CD4-positive, alpha-beta T cell treated with Interleukin-4 for 4 hours (primary cell): ENCODE measurements around the gene MAPRE3.

Source experiments
- DNase-seq: peaks from one replicate; pipeline ENCODE4 v3.0.0-alpha.2; 2020

Gene MAPRE3

DNA sequence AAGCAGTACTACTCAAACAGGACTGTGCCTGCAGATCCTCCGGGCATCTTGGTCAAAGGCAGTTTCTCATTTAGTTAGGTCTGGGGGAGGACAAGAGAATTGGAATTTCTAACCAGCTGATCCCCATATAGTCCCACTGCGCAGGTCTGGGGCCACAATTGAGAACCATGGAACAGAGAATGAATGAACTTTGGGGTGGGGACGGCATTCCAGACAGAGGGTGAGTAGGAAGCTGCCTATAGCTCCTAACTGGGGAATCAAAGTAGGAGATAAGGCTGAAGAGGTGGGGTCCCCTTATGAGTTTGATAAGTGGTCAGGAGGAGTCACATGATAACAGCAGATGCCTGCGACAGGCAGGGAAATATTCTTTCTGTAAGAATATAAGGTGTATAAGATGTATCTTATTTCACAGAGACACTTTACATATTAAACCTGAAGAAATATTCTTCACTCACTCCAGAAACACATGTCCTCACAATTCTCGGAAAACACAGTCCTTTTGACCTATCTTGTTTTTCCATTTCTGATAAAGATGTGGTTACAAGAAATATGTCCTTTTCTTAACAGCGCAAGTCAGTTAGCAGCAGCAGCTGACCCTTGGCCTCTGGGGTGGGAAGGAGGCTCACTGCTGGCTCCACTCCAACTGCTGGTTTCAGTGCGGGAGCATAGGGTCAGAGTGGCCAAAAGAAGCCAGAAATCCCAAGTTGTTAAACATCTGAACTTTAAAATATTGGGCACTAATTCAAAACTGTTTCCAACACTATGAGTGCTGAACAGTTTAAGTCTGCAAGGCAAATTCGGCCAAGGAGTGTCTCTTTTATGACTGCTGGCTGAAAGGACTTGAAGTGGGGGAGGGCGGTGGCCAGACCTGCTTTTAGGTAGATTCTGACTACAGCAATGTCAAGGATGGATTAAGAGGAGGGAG lies 49.8 kb downstream of the MAPRE3 start:
- no peak for DNase-seq

DNA sequence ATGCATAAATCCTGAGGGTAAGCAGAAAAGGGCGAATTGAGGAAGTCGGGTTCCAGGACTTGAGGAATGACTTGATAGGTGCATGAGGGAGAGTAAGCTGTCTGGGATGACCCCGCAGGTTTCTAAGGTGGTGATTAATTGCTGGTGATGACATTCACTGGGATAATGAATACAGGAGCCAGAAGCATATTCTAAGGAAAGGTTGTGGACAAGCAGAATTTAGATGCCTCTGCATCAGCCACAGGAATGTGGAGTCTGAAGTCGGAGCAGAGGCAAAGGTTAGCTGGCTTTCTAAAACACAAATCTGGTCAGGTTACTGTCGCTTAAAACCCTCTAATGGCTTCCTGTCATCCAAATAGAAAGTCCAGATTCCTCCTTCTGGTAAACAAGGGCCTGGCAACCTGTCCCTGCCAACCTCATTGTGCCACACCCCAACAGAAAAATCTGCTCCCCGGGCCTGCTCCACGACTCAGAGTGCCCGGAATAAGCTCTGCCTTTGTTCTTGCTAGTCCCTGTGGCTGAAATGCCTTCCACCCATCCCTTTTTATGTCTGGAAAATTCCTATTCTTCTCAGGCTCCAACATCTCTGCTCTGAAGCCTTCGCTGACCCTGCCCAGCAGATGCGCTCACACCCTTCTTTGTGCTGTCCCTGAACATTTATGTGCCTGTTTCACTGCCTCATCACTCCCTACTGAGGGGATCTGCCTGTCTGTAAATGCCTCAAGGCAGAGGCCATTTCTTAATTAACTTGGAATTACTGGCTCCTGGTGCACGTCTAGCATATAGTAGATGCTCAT lies 51.0 kb downstream of the MAPRE3 start:
- no peak for DNase-seq

DNA sequence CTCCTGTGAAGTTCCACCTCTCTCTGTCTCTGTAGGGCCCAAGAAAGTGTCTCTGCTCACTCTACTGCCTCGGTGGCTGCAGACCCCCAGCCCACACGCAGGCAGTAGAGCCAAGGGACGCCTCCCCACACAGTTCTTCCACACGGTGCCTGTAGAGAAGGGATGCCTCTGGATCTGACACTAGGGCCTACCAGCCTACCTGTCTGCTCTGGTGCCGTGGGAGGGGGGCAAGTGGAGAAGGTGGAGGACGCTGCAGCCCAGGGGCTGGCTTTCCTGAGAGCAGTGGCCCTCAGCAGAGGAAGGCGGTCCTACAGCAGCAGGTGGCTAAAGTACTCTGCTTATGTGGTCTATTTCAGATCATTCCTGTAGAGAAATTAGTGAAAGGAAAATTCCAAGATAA lies 53.3 kb downstream of the MAPRE3 start:
- DNase-seq = no peak

DNA sequence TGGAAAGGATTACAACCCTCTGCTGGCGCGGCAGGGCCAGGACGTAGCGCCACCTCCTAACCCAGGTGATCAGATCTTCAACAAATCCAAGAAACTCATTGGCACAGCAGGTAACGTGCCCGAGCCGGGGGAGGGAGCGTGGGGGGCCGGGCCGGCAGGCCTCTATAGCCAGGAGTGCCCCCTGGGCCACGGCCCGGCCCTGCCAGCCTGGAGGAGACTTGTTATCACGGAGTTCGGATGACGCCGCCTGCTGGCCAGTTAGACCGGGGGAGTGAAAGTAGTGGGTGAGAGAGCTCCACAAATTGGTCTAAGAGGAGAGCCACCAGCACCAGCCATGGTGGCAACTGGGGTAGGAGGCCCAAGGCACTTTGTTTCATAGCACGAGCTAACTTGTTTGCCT lies 53.8 kb downstream of the MAPRE3 start:
- no peak for DNase-seq

DNA sequence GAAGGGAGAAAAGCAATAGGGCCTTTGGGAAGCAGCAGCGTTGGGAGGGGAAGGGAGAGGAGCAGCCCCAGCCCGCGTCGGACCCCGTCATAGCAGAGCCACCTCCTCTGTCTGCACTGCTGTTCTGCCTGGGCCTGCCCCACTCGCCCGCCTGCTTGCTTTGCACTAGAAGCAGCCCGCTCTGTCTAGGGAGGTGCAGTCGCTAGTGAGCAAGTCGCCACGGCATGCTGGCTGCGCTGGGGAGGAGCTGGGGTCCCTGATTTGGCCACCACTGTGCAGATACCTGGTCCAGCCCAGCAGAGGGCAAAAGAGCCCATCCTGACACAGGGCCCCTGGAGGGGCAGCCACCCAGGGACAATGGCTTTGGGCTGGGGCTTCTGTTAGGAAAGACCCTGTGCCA lies 54.4 kb downstream of the MAPRE3 start:
- no peak for DNase-seq

DNA sequence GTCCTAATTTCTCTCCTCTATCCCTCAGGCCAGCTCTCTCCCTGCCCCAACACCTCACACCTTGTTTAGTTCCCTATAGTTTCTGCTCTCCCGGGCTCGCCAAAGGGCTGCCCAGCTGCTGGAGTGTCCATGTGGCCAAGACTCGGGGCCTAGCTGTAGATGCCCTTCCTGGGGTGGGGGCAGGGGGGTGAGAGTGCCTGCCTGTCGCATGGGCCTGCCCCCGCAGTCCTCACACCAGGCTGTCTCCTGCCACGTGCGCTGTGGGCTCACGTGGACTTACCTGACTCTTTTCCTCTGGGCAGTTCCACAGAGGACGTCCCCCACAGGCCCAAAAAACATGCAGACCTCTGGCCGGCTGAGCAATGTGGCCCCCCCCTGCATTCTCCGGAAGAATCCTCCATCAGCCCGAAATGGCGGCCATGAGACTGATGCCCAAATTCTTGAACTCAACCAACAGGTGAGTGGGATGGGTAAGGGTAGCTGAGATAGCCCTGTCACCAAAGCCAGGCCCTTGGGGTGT lies 54.9 kb downstream of the MAPRE3 start:
- DNase-seq = no peak

DNA sequence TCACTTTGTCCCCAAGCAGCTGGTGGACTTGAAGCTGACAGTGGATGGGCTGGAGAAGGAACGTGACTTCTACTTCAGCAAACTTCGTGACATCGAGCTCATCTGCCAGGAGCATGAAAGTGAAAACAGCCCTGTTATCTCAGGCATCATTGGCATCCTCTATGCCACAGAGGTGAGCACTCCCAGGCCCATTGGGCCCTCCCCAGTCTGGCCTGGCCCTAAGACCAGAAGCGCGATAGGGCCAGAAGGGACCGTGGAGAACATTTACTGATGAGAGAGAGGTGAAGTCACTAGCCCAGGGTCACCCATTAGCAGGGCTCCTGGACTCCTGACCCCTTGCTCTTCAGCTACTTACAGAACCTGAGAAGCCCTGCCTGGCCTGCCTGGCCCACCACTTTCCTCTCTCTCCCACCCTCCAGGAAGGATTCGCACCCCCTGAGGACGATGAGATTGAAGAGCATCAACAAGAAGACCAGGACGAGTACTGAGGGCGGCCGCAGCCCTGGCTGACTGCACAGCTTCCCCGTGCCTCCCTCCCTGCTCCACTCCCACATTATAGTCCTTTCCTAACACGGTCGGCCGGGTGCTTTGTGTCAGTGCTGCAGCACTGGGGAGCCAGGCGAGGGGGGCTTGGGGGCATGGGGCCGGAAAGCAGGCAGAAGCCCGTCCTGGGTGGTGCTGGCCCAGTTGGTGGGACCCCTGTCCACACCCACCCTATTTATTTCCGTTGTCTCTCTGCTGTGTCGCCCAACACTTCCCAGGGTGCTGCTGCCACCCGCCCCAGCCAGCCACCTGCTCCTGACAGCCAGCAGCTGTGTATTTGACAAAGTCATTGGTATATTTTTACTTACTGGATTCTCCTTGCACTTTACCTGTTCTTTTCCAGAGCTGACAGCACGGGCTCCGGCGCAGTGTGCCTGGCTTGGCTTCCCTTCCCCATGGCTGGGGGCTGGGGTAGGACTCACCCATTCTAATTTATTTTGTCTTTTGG lies 55.7 kb downstream of the MAPRE3 start:
- no peak for DNase-seq

DNA sequence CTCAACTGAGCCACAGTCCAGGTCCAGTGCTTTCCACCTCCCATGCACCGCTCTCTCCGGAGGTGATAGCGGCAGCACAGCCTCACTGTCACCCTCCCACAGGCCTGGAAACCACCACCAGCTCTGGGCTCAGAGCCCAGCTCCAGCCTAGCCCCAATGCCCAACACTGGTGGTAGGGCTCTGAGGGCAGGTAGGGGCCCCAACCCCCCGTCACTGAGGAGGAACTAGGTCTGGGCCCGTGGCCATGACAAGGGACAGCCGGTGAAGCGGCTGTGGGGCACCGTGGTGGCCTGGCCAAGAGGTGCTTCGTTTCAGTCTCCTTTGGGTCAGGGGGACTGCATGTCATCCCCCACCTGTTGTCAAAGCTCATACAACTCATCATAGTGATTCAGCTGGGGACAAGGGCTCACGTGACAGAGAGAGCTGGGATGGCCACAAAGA lies 56.8 kb downstream of the MAPRE3 start:
- no peak for DNase-seq

DNA sequence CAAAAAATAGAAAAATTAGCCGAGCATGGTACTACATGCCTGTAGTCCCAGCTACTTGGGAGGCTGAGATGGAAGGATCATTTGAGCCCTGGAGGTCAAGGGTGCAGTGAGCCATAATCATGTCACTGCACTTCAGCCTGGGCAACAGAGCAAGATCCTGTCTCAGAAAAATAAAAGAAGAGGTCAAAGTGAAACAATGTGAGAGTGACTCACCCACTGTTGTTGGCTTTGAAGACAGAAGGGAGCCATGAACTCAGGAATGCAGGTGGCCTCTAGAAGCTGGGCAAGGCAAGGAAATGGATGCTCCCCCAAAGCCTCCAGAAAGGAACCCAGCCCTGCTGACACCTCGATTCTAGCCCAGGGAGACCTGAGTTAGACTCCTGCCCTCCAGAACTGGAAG lies 58.6 kb downstream of the MAPRE3 start:
- no peak for DNase-seq

DNA sequence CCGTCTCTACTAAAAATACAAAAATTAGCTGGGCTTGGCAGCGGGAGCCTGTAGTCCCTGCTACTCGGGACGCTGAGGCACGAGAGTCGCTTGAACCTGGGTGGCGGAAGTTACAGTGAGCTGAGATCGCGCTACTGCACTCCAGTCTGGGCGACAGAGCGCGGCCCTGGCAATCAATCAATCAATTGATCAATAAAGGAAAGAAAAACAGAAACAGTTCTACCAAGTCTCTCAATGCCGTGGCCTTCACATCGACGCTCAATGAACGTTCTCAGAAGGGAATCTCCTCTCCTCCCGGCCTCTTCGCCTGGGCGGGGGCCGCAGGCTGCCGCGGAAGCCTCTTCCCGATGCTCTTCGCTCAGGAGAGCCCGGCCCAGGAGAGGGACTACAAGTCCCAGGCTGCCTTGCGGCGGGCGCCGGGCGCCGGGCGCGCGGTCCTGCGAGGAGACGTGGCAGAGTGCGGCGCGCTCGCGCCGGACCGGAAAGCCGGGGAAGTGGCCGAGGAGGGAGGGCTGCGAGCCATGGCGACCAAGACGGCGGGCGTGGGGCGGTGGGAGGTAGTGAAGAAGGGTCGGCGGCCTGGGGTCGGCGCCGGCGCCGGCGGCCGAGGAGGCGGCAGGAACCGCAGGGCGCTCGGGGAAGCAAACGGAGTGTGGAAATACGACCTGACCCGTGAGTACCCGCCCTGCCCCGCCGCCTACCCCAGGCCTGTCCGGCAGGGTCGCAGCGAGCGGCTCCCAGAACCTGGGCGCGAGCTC lies 62.2 kb downstream of the MAPRE3 start, which contains the start of gene TMEM214:
TSS of gene TMEM214 (plus strand) at position 471 of the 758 bp plus-strand sequence. CDS start at position 522, 51 bp downstream.
- peak; percentile 78 for DNase-seq

DNA sequence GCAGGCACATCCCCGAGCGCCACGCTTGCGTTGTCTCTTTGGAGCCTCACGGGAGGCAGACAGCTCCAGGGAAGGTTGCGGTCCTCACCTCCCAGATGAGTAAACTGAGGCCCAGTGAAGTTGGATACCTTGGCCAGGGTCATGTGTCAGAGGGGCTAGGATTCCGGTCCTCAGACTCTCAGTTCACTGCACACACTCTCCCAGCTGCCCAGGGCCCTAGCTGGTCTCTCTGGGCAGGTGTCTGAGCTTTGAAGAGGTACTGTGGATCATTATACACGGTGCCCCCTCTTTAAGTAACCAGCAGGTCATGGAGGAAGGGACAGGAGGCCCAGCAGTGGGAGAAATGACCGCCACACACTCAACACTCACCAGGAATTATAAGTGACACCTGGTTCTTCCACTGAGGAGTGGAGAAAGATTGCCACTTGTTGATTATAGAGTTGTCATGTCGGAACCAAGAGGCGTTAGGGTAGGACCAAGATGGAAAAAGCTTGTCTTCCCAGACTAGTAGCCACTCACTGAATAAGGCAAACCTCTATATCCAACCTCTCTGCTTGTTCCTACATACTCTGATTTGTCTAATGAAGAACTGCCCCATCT lies 62.9 kb downstream of the MAPRE3 start:
- DNase-seq = no peak

DNA sequence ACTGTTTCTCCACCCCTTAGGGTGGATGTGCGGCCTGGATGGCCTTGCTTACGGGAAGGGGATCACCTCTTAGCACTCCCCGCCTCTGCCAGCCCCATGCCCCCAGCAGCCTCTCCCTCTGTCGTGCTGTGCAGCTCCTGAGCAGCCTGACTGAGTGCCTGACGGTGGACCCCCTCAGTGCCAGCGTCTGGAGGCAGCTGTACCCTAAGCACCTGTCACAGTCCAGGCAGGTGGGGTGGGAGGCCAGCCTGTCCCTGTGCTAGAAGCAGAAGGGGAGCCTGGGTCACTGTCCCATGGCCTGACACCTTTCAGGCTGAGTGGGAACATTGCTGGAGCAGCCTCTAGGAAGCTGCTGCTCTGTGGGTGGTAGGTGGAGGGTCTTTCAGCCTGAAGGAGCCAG lies 67.6 kb downstream of the MAPRE3 start:
- no peak for DNase-seq

DNA sequence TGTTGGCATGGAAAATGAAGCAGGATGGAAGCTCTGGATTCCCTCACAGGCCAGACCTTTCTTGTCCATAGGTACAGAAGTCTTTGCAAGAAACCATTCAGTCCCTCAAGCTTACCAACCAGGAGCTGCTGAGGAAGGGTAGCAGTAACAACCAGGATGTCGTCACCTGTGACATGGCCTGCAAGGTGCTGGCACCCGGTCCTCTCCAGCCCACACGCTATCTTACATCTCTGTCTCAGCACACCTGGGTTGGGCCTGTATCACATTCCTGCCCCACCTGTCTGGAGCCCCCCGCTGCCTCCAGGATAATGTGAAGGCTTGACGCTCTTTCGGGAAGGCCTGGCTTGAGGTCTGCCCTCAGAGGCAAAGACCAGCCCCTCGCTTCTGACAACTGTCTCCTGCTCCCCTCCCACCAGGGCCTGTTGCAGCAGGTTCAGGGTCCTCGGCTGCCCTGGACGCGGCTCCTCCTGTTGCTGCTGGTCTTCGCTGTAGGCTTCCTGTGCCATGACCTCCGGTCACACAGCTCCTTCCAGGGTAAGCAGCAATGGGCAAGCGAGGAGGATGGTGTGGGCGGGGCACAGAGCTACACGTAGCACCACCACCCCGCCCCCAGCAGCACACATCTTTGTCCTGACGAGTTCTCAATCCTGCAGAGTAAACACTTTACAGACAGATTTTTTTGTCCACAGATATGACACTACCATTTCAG lies 68.3 kb downstream of the MAPRE3 start:
- DNase-seq = no peak

DNA sequence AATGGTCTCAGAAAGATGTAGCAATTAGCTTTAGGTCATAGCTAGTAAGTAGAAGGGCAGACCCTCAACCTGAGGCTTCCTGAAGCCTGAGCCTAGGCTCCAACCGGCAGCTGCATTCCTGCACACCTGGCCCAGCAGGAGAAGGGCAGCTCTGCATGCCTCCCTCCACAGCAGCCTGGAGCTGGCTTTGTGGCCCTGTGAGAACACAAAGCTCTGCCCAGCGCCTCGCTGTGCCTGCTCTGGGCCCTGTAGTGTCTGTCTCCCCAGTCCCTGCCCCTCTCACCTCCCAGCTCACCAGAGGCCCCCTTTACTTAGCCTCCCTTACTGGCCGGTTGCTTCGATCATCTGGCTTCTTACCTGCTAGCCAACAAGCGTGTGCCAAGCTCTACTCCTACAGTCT lies 69.0 kb downstream of the MAPRE3 start:
- DNase-seq = no peak

DNA sequence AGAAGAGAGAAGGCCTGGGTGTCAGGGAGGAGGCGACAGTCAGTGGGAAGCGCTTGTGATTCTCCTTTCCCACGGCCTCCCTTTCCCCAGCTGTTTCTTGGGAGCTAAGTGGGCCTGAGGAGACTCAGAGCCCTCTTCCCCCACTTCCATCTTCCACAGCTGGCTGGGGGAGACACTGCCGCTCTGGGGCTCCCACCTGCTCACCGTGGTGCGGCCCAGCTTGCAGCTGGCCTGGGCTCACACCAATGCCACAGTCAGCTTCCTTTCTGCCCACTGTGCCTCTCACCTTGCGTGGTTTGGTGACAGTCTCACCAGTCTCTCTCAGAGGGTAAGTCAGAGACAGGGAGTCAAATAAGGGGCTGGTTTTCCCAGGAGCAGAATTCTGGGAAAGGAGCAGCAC lies 69.4 kb downstream of the MAPRE3 start:
- no peak for DNase-seq

DNA sequence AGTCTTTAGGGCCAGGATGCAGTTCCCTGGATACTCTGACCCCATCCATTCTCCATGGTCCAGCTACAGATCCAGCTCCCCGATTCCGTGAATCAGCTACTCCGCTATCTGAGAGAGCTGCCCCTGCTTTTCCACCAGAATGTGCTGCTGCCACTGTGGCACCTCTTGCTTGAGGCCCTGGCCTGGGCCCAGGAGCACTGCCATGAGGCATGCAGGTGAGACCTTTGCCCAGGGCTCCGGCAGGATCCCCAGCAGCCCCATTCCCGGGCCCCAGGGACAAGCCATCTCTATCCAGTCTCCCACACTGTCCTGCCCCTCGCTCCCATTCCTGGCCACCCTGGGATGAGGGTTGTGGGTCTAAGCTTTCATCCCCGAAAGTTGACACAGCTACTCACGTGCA lies 69.8 kb downstream of the MAPRE3 start:
- DNase-seq = no peak

DNA sequence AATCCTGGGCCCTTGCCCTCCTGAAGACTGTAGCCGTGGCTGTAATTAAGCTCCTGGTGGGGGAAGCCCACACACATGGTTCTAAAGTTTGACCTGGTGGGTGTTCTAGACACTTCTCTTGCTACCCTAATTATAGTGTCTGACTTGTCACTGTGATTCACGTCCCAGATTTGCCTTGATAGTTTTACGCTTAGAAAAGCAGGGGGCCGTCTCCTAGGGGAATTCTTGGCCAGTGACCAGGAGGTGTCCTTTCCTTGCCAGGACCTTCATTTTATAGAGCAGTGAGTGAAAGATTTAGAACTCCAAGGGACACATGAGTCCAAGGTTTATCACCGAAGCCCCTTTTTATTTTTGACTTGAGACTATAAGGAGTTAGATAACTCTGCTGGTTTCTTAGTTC lies 71.3 kb downstream of the MAPRE3 start:
- DNase-seq = no peak

DNA sequence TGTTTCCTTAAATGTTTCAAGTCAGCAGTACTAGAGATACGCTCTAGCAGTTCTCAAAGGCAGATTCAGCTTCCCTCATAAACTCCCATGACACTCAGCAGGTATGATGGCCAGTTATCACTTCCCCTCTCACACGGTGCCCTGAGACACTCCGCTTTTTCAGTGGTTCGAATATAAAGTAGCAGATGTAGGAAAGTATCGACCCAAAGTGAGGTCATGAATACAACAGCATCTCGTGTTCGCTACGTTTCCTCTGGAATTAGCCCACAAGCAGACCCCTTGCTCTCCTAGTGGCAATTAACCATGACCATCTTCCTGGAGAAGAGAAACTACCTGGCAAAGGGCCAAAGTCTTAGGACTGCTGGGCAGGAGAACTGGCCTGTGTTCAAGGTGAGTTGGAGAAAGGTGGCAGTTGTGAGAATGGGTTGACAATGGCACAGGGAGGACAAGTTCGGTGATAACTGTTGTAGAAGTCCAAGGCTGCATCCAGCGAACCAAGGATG lies 71.8 kb downstream of the MAPRE3 start:
- DNase-seq = no peak

DNA sequence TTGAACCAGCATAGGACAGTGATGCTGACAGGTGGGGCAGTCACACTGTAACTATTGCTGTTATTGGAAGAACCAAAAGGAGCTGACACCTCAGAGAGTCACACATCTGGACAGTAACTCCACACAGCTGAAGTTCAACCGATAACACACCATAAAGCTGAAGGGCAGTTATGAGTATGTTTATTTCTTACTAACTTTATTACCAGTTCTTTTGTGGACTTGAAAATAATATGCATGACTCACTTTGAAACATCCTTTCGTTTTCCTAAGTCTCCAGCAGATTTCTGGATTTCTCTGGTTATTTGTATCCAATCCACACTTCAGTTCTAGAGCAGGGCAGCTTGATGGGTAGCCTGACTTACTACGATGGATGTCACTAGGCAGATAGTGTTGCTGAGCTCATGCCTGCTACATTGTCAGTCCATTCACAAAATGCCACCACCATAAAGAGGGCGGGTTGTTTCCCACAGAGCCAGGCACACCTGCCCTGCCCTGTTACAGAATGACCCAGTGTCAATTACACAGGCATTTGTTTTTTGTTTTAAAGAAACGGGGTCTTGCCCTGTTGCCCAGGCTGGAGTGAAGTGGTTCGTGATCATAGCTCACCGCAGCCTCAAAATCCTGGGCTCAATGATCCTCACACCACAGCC lies 72.7 kb downstream of the MAPRE3 start:
- DNase-seq = no peak
